ENCODE data around the gene NUP37. TPM values are rescaled to one million over a fixed set of nuclear protein-coding genes. Genes with fewer than 3 reads are reported as not detected.
A peak's percentile ranks its signal among the peaks of the same experiment; 100 is the strongest.
"Not testable (repeated sequence)": the region's sequence is repeated elsewhere in the genome, so short reads cannot be mapped to it uniquely, and the experiment has no call there.

NUP37 gene
- total and polyA plus RNA-seq, 2 of the 8 experiments (the other 6 are each of a cell fraction or from before 2014, with no cell fraction given) = 53.5 to 71.0 TPM

- H3K23me2 ChIP-seq (ENCODE audit: low read depth, low read length); H2AK5ac ChIP-seq (ENCODE audit: low read depth, low read length); H3K4ac ChIP-seq (replicated peaks; ENCODE audit: insufficient read length, low read depth, low read length); H3K56ac ChIP-seq (replicated peaks; ENCODE audit: insufficient read length, low read depth, low read length); POLR2A ChIA-PET (ENCODE audit: partially characterized antibody); H2BK20ac ChIP-seq (ENCODE audit: low read length); H3K14ac ChIP-seq (ENCODE audit: insufficient read length); H3K9ac ChIP-seq (replicated peaks in 1 of 4; ENCODE audit: extremely low read depth in 1 of 4, low read depth in 3 of 4, low read length in 3 of 4); H3K79me1 ChIP-seq (ENCODE audit: low read depth, low read length); H4K8ac ChIP-seq (ENCODE audit: extremely low read depth, insufficient read depth, low read length); H4K20me1 ChIP-seq (replicated peaks in 1 of 2; ENCODE audit: control insufficient read depth in 1 of 2, insufficient read depth in 2 of 2, low read length in 2 of 2); H3K9me3 ChIP-seq (ENCODE audit: insufficient read depth in 2 of 2, low read depth in 1 of 2, low read length in 1 of 2); H3K18ac ChIP-seq (ENCODE audit: extremely low read depth, low read length); H3K4me2 ChIP-seq (ENCODE audit: insufficient read depth in 1 of 2, low read depth in 2 of 2, low read length in 2 of 2); DNase-seq (ENCODE audit: low read depth in 1 of 2, low spot score in 2 of 2); H3K4me3 ChIP-seq (ENCODE audit: extremely low read depth in 1 of 4, insufficient read depth in 2 of 4, low read depth in 3 of 4, low read length in 4 of 4); H2BK5ac ChIP-seq (ENCODE audit: low read depth, low read length); H3K79me2 ChIP-seq (ENCODE audit: control insufficient read depth in 1 of 2, insufficient read depth in 2 of 2, low read length in 2 of 2); H4K91ac ChIP-seq (replicated peaks; ENCODE audit: insufficient read length, low read length); CTCF ChIA-PET (ENCODE audit: partially characterized antibody); H3K27me3 ChIP-seq (replicated peaks in 1 of 4; ENCODE audit: control insufficient read depth in 3 of 4, extremely low read depth in 1 of 4, insufficient read depth in 3 of 4, low read length in 3 of 4); FAIRE-seq; H3K4me1 ChIP-seq (replicated peaks in 1 of 4; ENCODE audit: control insufficient read depth in 3 of 4, insufficient read depth in 4 of 4, low read length in 3 of 4); H3K27ac ChIP-seq (ENCODE audit: low read depth, low read length); H2AFZ ChIP-seq (ENCODE audit: low read length); H2BK12ac ChIP-seq (ENCODE audit: low read depth, low read length); H2BK120ac ChIP-seq (replicated peaks; ENCODE audit: low read depth, low read length); H4K5ac ChIP-seq (ENCODE audit: insufficient read length, low read depth, low read length); H3K23ac ChIP-seq (ENCODE audit: insufficient read length); H2BK15ac ChIP-seq (ENCODE audit: low read length): not testable (repeated sequence)
- H3K36me3 ChIP-seq (ENCODE audit: control insufficient read depth in 2 of 4, insufficient read depth in 4 of 4, low read length in 3 of 4) = peaks cover 0 to 15% (median 8%) of the 10 kb centered on the region in 4 experiments; a peak in 4 of 8 replicates
- 73% methylated on average over 3 of the region's 3 CpGs; no CpG with 5 or more reads in 1 of the 2 experiments for WGBS, 2 experiments (ENCODE audit: extremely low coverage in 1 of 2, insufficient coverage in 1 of 2, insufficient read length in 1 of 2, insufficient replicate concordance in 2 of 2, low coverage in 1 of 2, low lambda C conversion rate in 2 of 2, missing lambda C conversion rate in 1 of 2)
Measured at GRCh38 chr12:102130720-102131119, 10.8 kb upstream of the NUP37 start.

- H2BK12ac ChIP-seq (ENCODE audit: low read depth, low read length); H3K27me3 ChIP-seq (replicated peaks in 1 of 4; ENCODE audit: control insufficient read depth in 3 of 4, extremely low read depth in 1 of 4, insufficient read depth in 3 of 4, low read length in 3 of 4); H3K23ac ChIP-seq (ENCODE audit: insufficient read length); H4K8ac ChIP-seq (ENCODE audit: extremely low read depth, insufficient read depth, low read length); H2BK15ac ChIP-seq (ENCODE audit: low read length); H3K4ac ChIP-seq (replicated peaks; ENCODE audit: insufficient read length, low read depth, low read length); H2BK120ac ChIP-seq (replicated peaks; ENCODE audit: low read depth, low read length); H2AFZ ChIP-seq (ENCODE audit: low read length); H2BK20ac ChIP-seq (ENCODE audit: low read length); H4K5ac ChIP-seq (ENCODE audit: insufficient read length, low read depth, low read length); H2AK5ac ChIP-seq (ENCODE audit: low read depth, low read length); H4K91ac ChIP-seq (replicated peaks; ENCODE audit: insufficient read length, low read length); H3K18ac ChIP-seq (ENCODE audit: extremely low read depth, low read length); H3K56ac ChIP-seq (replicated peaks; ENCODE audit: insufficient read length, low read depth, low read length); DNase-seq (ENCODE audit: low read depth in 1 of 2, low spot score in 2 of 2); H3K14ac ChIP-seq (ENCODE audit: insufficient read length); H3K27ac ChIP-seq (ENCODE audit: low read depth, low read length); H2BK5ac ChIP-seq (ENCODE audit: low read depth, low read length); H4K20me1 ChIP-seq (replicated peaks in 1 of 2; ENCODE audit: control insufficient read depth in 1 of 2, insufficient read depth in 2 of 2, low read length in 2 of 2); FAIRE-seq; H3K79me1 ChIP-seq (ENCODE audit: low read depth, low read length); H3K4me1 ChIP-seq (replicated peaks in 1 of 4; ENCODE audit: control insufficient read depth in 3 of 4, insufficient read depth in 4 of 4, low read length in 3 of 4); H3K9me3 ChIP-seq (ENCODE audit: insufficient read depth in 2 of 2, low read depth in 1 of 2, low read length in 1 of 2): not testable (repeated sequence)
- Histone ChIP-seq H3K79me2 (ENCODE audit: control insufficient read depth in 1 of 2, insufficient read depth in 2 of 2, low read length in 2 of 2) (peaks cover 5 to 52% of the 10 kb centered on the region in 2 experiments), H3K4me3 (ENCODE audit: extremely low read depth in 1 of 4, insufficient read depth in 2 of 4, low read depth in 3 of 4, low read length in 4 of 4) (peak overlapping the region in 3 of 4 experiments; percentile 74 to 99 (median 91); a peak in 5 of 8 replicates), H3K4me2 (ENCODE audit: insufficient read depth in 1 of 2, low read depth in 2 of 2, low read length in 2 of 2) (peak overlapping the region; percentile 78 to 87), H3K36me3 (ENCODE audit: control insufficient read depth in 2 of 4, insufficient read depth in 4 of 4, low read length in 3 of 4) (peaks cover 2 to 30% (median 11%) of the 10 kb centered on the region in 4 experiments; a peak in 6 of 8 replicates), H3K23me2 (ENCODE audit: low read depth, low read length) (peaks cover 12% of the 10 kb centered on the region; the same call in 1 of the 2 replicates), H3K9ac (replicated peaks in 1 of 4; ENCODE audit: extremely low read depth in 1 of 4, low read depth in 3 of 4, low read length in 3 of 4) (peak overlapping the region in 1 of 4 experiments; percentile 86; a peak in 1 of 7 replicates)
- 96% methylated on average over 2 of the region's 2 CpGs; no CpG with 5 or more reads in 1 of the 2 experiments for WGBS, 2 experiments (ENCODE audit: extremely low coverage in 1 of 2, insufficient coverage in 1 of 2, insufficient read length in 1 of 2, insufficient replicate concordance in 2 of 2, low coverage in 1 of 2, low lambda C conversion rate in 2 of 2, missing lambda C conversion rate in 1 of 2)
- CTCF ChIA-PET (ENCODE audit: partially characterized antibody) = interaction anchor here (0.7 to 1.9 kb wide), 2 partner anchors 25 to 756 kb away, joined by 3 to 5 read pairs; no protein-coding TSS in a partner anchor
- POLR2A ChIA-PET (ENCODE audit: partially characterized antibody) = interaction anchor here (1.3 to 1.9 kb wide), 3 partner anchors 11 to 13 kb away, joined by 3 to 5 read pairs (median 4); no protein-coding TSS in a partner anchor
Measured at GRCh38 chr12:102121328-102121727, 1.4 kb upstream of the NUP37 start.
